ENCODE results near the gene TMCC1.

Gene TMCC1

GRCh38 chr3:129855832-129856419 is 37.6 kb downstream of the TMCC1 start:
- peak; percentile 43 for DNase-seq
- Histone ChIP-seq H3K4me2 (ENCODE audit: low read length, poor library complexity, severe bottlenecking) (no peak overlapping the region), H2BK120ac (ENCODE audit: low read depth, low read length) (no peak overlapping the region), H2BK15ac (ENCODE audit: low read depth, poor library complexity, severe bottlenecking) (no peak overlapping the region), H3K9me3 (ENCODE audit: control insufficient read depth, low read length) (no peaks in the 10 kb centered on the region), H3K27ac (ENCODE audit: low read length, poor library complexity, severe bottlenecking) (peak overlapping the region; percentile 31), H3K4me3 (ENCODE audit: insufficient read depth in 1 of 2, low read depth in 1 of 2, low read length in 2 of 2) (peak overlapping the region in 1 of 2 experiments; percentile 34), H3K23ac (ENCODE audit: low read length in 2 of 2) (no peak overlapping the region), H3K4me1 (ENCODE audit: control insufficient read depth, insufficient read depth, low read depth, low read length) (peaks cover 1% of the 10 kb centered on the region), H3K36me3 (ENCODE audit: control insufficient read depth in 1 of 2, insufficient read depth in 2 of 2, low read depth in 1 of 2, low read length in 2 of 2) (peaks cover 8 to 13% of the 10 kb centered on the region in 2 experiments), H3K14ac (ENCODE audit: low read length in 2 of 2) (no peak overlapping the region), H2BK12ac (ENCODE audit: low read length in 2 of 2) (peak overlapping the region in 1 of 2 experiments; percentile 57), H3K18ac (ENCODE audit: low read depth in 1 of 2, low read length in 2 of 2) (peak overlapping the region in 1 of 2 experiments; percentile 21), H4K91ac (ENCODE audit: low read length) (no peak overlapping the region), H3K79me1 (replicated peaks; ENCODE audit: low read length, poor library complexity, severe bottlenecking) (peaks cover 20% of the 10 kb centered on the region), H2AK5ac (ENCODE audit: low read length, severe bottlenecking) (no peak overlapping the region), H3K9ac (ENCODE audit: low read length) (peak overlapping the region; percentile 85), H2BK5ac (ENCODE audit: low read depth, low read length, poor library complexity, severe bottlenecking) (no peak overlapping the region), H4K8ac (ENCODE audit: low read length) (no peak overlapping the region), H3K27me3 (ENCODE audit: control insufficient read depth in 1 of 2, insufficient read depth in 1 of 2, low read length in 2 of 2) (no peaks in the 10 kb centered on the region), H2AFZ (ENCODE audit: low read depth, low read length) (no peak overlapping the region), H3K4ac (ENCODE audit: low read depth in 1 of 2, low read length in 2 of 2) (peak overlapping the region in 1 of 2 experiments; percentile 44)
- 96% methylated on average over 2 of the region's 5 CpGs for WGBS

DNA sequence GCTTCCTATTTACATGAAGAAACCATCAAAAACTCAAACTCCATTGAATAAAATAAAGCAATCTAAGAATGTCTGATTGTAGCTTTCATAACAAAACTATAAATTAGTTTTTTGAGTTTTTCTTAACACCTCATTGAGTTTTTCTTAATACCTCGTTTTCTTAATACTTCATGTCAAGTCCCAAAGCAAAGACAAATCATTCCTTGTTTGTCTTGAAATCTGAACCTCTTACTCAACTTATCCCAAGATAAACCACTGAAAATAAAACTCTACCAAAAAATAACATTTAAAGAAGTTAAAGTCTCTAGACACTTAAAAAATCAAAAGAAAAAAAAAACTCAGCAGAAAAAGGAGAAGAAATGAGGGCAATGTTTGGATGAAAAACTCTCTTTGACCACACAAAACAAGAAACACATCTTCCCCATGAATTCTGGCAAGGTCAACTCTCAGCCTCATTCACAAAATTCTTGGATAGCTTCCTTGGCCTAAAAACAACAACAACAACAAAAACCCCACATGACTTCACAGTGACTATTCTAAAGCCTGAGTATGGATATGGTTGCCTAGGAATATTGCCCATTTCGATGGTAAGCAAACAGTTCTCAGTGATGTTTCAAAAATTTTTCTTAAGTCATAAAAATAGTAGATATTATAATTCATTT is 38.2 kb downstream of the TMCC1 start:
- peak overlapping the region; percentile 10 for H3K27ac ChIP-seq (ENCODE audit: low read length, poor library complexity, severe bottlenecking)
- DNase-seq: no peak
- H2BK12ac ChIP-seq (ENCODE audit: low read length in 2 of 2): no peak overlapping the region
- H3K14ac ChIP-seq (ENCODE audit: low read length in 2 of 2): no peak overlapping the region
- no peak overlapping the region for H3K23ac ChIP-seq (ENCODE audit: low read length in 2 of 2)
- H2AK5ac ChIP-seq (ENCODE audit: low read length, severe bottlenecking): no peak overlapping the region
- H3K9me3 ChIP-seq (ENCODE audit: control insufficient read depth, low read length): no peaks in the 10 kb centered on the region
- no peak overlapping the region for H3K4ac ChIP-seq (ENCODE audit: low read depth in 1 of 2, low read length in 2 of 2)
- H4K8ac ChIP-seq (ENCODE audit: low read length): no peak overlapping the region
- H4K91ac ChIP-seq (ENCODE audit: low read length): no peak overlapping the region
- no peaks in the 10 kb centered on the region for H3K27me3 ChIP-seq (ENCODE audit: control insufficient read depth in 1 of 2, insufficient read depth in 1 of 2, low read length in 2 of 2)
- peak overlapping the region in 1 of 2 experiments; percentile 34 for H3K4me3 ChIP-seq (ENCODE audit: insufficient read depth in 1 of 2, low read depth in 1 of 2, low read length in 2 of 2)
- no peak overlapping the region for H3K18ac ChIP-seq (ENCODE audit: low read depth in 1 of 2, low read length in 2 of 2)
- H2BK15ac ChIP-seq (ENCODE audit: low read depth, poor library complexity, severe bottlenecking): no peak overlapping the region
- H3K36me3 ChIP-seq (ENCODE audit: control insufficient read depth in 1 of 2, insufficient read depth in 2 of 2, low read depth in 1 of 2, low read length in 2 of 2): peaks cover 8 to 9% of the 10 kb centered on the region in 2 experiments
- no peak overlapping the region for H2AFZ ChIP-seq (ENCODE audit: low read depth, low read length)
- 82% methylated on average over 1 of the region's 2 CpGs for WGBS
- no peak overlapping the region for H2BK5ac ChIP-seq (ENCODE audit: low read depth, low read length, poor library complexity, severe bottlenecking)
- no peak overlapping the region for H2BK120ac ChIP-seq (ENCODE audit: low read depth, low read length)
- no peak overlapping the region for H3K4me2 ChIP-seq (ENCODE audit: low read length, poor library complexity, severe bottlenecking)
- peak overlapping the region; percentile 85 for H3K9ac ChIP-seq (ENCODE audit: low read length)
- H3K4me1 ChIP-seq (ENCODE audit: control insufficient read depth, insufficient read depth, low read depth, low read length): peaks cover 1% of the 10 kb centered on the region
- H3K79me1 ChIP-seq (replicated peaks; ENCODE audit: low read length, poor library complexity, severe bottlenecking): peaks cover 23% of the 10 kb centered on the region

DNA sequence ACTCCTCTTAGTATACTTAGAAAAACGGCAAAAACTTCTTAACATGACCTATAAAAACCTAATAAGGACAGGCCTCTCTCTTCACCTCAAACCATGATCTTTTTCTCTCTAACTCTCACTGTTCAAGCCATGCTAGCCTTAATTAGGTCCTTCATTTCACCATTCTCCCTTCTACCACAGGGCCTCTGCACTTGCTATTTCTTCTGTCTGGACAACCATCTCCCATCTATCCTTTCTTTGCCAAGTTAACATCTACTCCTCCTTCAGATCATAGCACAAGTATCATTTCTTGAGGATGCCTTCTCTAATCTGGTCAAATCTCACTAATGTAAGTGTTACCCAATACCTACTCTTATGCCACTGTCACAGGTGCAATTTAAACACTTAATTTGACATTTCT is 39.1 kb downstream of the TMCC1 start:
- no peak overlapping the region for H2BK5ac ChIP-seq (ENCODE audit: low read depth, low read length, poor library complexity, severe bottlenecking)
- no peak overlapping the region for H2BK15ac ChIP-seq (ENCODE audit: low read depth, poor library complexity, severe bottlenecking)
- H3K4ac ChIP-seq (ENCODE audit: low read depth in 1 of 2, low read length in 2 of 2): no peak overlapping the region
- H2AFZ ChIP-seq (ENCODE audit: low read depth, low read length): no peak overlapping the region
- no peak overlapping the region for H3K18ac ChIP-seq (ENCODE audit: low read depth in 1 of 2, low read length in 2 of 2)
- H2AK5ac ChIP-seq (ENCODE audit: low read length, severe bottlenecking): no peak overlapping the region
- no peak overlapping the region for H3K9ac ChIP-seq (ENCODE audit: low read length)
- H3K27ac ChIP-seq (ENCODE audit: low read length, poor library complexity, severe bottlenecking): no peak overlapping the region
- no peak overlapping the region for H4K8ac ChIP-seq (ENCODE audit: low read length)
- H3K14ac ChIP-seq (ENCODE audit: low read length in 2 of 2): no peak overlapping the region
- WGBS: 95% methylated on average over 1 of the region's 1 CpG
- no peak overlapping the region for H2BK120ac ChIP-seq (ENCODE audit: low read depth, low read length)
- no peak overlapping the region for H4K91ac ChIP-seq (ENCODE audit: low read length)
- no peak overlapping the region for H2BK12ac ChIP-seq (ENCODE audit: low read length in 2 of 2)
- H3K4me1 ChIP-seq (ENCODE audit: control insufficient read depth, insufficient read depth, low read depth, low read length): peaks cover 1% of the 10 kb centered on the region
- H3K79me1 ChIP-seq (replicated peaks; ENCODE audit: low read length, poor library complexity, severe bottlenecking): peaks cover 22% of the 10 kb centered on the region
- H3K4me2 ChIP-seq (ENCODE audit: low read length, poor library complexity, severe bottlenecking): no peak overlapping the region
- no peaks in the 10 kb centered on the region for H3K27me3 ChIP-seq (ENCODE audit: control insufficient read depth in 1 of 2, insufficient read depth in 1 of 2, low read length in 2 of 2)
- H3K9me3 ChIP-seq (ENCODE audit: control insufficient read depth, low read length): no peaks in the 10 kb centered on the region
- peaks cover 8% of the 10 kb centered on the region in 2 experiments for H3K36me3 ChIP-seq (ENCODE audit: control insufficient read depth in 1 of 2, insufficient read depth in 2 of 2, low read depth in 1 of 2, low read length in 2 of 2)
- H3K4me3 ChIP-seq (ENCODE audit: insufficient read depth in 1 of 2, low read depth in 1 of 2, low read length in 2 of 2): no peak overlapping the region
- DNase-seq: no peak
- H3K23ac ChIP-seq (ENCODE audit: low read length in 2 of 2): no peak overlapping the region

DNA sequence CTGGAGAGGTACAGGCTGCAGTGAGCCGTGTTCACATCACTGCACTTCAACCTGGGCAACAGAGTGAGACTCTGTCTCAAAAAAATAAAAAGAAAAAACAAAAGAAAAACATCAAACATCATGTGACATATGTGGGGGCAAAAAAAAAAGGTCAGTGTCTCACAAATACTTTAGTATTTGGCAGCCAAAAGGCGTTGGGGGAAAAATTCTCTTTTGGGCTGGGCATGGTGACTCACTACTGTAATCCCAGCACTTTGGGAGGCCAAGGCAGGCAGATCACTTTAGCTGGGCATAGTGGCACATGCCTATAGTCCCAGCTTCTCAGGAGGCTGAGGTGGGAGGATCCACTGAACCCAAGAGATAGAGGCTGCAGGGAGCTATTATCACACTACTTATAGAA is 47.6 kb downstream of the TMCC1 start:
- H2AK5ac ChIP-seq (ENCODE audit: low read length, severe bottlenecking): no peak overlapping the region
- no peak overlapping the region for H2AFZ ChIP-seq (ENCODE audit: low read depth, low read length)
- peaks cover 24% of the 10 kb centered on the region for H3K79me1 ChIP-seq (replicated peaks; ENCODE audit: low read length, poor library complexity, severe bottlenecking)
- no peak overlapping the region for H3K4me3 ChIP-seq (ENCODE audit: insufficient read depth in 1 of 2, low read depth in 1 of 2, low read length in 2 of 2)
- no peak overlapping the region for H3K18ac ChIP-seq (ENCODE audit: low read depth in 1 of 2, low read length in 2 of 2)
- no peak for DNase-seq
- peaks cover 4 to 17% of the 10 kb centered on the region in 2 experiments for H3K36me3 ChIP-seq (ENCODE audit: control insufficient read depth in 1 of 2, insufficient read depth in 2 of 2, low read depth in 1 of 2, low read length in 2 of 2)
- H2BK15ac ChIP-seq (ENCODE audit: low read depth, poor library complexity, severe bottlenecking): no peak overlapping the region
- H3K9ac ChIP-seq (ENCODE audit: low read length): no peak overlapping the region
- peaks cover 16% of the 10 kb centered on the region for H3K9me3 ChIP-seq (ENCODE audit: control insufficient read depth, low read length)
- no peak overlapping the region for H2BK12ac ChIP-seq (ENCODE audit: low read length in 2 of 2)
- no peak overlapping the region for H3K23ac ChIP-seq (ENCODE audit: low read length in 2 of 2)
- no peak overlapping the region for H4K8ac ChIP-seq (ENCODE audit: low read length)
- no peaks in the 10 kb centered on the region for H3K27me3 ChIP-seq (ENCODE audit: control insufficient read depth in 1 of 2, insufficient read depth in 1 of 2, low read length in 2 of 2)
- H4K91ac ChIP-seq (ENCODE audit: low read length): no peak overlapping the region
- H2BK5ac ChIP-seq (ENCODE audit: low read depth, low read length, poor library complexity, severe bottlenecking): no peak overlapping the region
- H3K14ac ChIP-seq (ENCODE audit: low read length in 2 of 2): no peak overlapping the region
- no peak overlapping the region for H3K4me2 ChIP-seq (ENCODE audit: low read length, poor library complexity, severe bottlenecking)
- no peak overlapping the region for H2BK120ac ChIP-seq (ENCODE audit: low read depth, low read length)
- H3K4ac ChIP-seq (ENCODE audit: low read depth in 1 of 2, low read length in 2 of 2): no peak overlapping the region
- H3K27ac ChIP-seq (ENCODE audit: low read length, poor library complexity, severe bottlenecking): no peak overlapping the region
- H3K4me1 ChIP-seq (ENCODE audit: control insufficient read depth, insufficient read depth, low read depth, low read length): no peaks in the 10 kb centered on the region
- 65% methylated on average over 1 of the region's 2 CpGs for WGBS
